GM21526 (cell line): Measurements from ENCODE around the gene LRCH4.

Experiments
- ATAC-seq: cut with Tn5 transposase; IDR thresholded peaks from one replicate; pipeline ENCODE4 v1.9.1; 2021; ENCODE audit warnings: moderate library complexity; ENCODE audit not compliant: unreplicated experiment, low FRiP score

The LRCH4 gene, protein sequence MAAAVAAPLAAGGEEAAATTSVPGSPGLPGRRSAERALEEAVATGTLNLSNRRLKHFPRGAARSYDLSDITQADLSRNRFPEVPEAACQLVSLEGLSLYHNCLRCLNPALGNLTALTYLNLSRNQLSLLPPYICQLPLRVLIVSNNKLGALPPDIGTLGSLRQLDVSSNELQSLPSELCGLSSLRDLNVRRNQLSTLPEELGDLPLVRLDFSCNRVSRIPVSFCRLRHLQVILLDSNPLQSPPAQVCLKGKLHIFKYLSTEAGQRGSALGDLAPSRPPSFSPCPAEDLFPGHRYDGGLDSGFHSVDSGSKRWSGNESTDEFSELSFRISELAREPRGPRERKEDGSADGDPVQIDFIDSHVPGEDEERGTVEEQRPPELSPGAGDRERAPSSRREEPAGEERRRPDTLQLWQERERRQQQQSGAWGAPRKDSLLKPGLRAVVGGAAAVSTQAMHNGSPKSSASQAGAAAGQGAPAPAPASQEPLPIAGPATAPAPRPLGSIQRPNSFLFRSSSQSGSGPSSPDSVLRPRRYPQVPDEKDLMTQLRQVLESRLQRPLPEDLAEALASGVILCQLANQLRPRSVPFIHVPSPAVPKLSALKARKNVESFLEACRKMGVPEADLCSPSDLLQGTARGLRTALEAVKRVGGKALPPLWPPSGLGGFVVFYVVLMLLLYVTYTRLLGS

DNA sequence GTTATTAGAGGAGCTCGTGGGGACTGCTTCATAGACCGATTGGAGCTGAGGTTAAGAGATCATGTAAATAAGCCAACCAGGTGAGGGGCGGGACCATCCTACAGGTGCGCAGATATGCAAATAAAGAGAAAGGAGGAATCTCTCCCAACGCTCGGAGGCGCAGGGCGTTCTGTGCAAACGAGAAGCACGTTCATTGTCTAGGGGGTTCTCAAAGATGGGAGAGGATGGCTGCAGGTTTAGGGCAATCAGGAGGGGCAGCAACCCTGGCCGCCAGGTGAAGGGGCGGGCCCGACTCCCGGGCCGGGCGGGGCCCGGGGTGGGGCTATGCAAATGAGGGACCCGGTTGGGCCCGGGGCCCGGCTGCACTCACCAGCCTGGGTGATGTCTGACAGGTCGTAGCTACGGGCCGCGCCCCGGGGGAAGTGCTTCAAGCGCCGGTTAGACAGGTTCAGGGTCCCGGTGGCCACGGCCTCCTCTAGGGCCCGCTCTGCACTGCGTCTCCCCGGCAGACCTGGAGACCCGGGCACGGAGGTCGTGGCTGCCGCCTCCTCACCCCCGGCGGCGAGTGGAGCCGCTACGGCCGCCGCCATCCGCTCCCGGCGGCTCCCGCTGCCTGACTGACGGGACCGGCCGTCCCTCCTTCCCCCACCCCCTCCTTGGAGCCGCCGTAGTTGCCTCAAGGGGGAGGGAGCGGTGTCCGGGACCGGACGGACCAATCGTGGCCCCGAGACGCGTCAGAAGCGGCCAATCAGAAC is at the start of gene LRCH4:
TSS of gene LRCH4 (minus strand) at position 619 of the 755 bp plus-strand sequence. CDS start at position 590, 29 bp downstream.
- ATAC-seq, result peak; percentile 24

DNA sequence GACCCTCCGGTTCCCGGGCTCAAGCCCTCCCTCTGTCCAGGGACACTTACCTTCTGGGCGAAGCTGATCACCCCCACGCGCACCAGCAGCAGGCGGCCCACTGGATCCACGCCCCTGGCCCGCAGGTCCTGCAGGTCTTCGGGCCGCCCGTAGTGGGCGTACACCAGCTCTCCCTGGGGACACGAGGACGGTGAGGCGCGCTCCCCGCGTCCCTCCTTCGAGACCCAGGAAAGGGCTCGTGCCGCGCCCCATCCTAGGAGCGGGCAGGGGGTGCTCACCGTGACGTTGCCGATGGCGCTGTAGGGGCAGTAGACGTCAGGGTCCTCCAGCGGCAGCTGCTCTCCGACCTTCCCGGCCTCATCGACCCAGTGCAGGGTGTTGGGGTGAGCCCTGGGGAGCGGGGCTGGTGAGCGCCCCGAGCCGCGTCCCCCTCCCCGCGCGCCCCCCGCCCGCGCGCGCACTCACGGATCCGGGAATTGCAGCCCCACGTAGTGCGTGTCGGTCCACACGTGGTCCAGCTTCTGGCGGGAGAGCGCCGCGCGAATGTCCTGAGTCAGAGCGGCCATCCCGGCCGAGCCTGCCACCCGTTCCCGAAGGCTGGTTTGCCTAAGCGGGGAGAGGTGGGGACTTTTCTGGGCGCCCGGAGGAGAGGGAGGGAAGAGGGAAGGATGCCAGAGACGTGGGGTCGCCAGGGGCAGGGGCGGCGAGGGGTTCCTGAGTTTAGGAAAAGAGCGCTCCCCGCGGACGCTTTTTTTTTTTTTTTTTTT is 47.2 kb upstream of the LRCH4 start:
- ATAC-seq, result no peak

DNA sequence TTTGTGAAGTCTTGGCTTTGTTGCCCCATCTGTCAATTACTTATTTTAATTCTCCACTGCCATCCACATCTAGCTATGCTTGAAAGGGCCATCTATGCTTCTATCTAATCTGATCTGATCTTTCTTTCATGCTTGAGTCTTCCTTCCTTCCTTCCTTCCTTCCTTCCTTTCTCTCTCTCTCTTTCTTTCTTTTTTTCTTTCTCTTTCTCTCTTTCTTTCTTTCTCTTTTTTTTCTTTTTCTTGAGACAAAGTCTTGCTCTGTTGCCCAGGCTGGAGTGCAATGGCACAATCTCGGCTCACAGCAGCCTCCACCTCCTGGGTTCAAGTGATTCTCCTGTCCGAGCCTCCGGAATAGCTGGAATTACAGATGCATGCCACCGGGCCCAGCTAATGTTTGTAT is 44.1 kb upstream of the LRCH4 start:
- no peak for ATAC-seq

- ATAC-seq, result no peak
These were observed 43.3 kb upstream of the LRCH4 start for GRCh38 chr7:100629117-100629716.

- ATAC-seq, result no peak
These were observed 41.3 kb upstream of the LRCH4 start for GRCh38 chr7:100627238-100627549.

- peak; percentile 80 for ATAC-seq
These were observed 40.8 kb upstream of the LRCH4 start for GRCh38 chr7:100626530-100627237.

- ATAC-seq, result no peak
These were observed 40.1 kb upstream of the LRCH4 start for GRCh38 chr7:100626055-100626454.

DNA sequence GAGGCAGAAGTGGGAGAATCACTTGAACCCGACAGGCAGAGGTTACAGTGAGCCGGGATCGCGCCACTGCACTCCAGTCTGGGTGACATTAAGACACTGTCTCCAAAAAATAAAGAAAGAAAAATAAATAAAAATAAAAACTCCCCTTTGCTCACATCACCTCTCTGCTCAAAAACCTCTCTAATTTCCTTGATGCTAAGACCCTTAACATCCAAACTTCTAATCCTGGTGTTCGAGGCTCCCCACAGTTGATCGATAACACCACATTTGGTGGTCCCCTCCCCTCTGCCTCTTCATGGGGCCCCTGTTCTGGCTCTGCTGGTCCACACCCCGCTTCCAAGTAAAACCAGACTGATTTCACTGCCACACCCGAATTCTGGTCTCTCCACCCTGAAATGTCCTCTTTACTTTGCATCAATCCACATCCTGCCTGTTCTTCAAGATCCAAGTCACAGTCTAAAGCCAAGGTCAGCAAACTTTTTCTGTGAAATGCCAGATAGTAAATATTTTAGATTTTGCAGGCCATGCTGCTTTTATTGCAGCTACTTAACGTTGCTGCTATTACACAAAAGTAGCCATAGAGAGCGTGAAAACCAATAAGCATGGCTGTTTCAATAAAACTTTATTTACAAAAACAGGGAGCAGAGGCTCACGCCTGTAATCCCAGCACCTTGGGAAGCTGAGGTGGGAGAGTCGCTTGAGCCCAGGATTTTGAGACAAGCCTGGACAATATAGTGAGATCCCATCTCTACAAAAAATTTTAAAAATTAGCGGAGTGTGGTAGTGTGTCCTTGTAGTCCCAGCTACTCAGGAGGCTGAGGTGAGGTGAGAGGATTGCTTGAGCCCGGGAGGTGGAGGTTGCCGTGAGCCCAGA is 38.3 kb upstream of the LRCH4 start:
- ATAC-seq, result no peak

DNA sequence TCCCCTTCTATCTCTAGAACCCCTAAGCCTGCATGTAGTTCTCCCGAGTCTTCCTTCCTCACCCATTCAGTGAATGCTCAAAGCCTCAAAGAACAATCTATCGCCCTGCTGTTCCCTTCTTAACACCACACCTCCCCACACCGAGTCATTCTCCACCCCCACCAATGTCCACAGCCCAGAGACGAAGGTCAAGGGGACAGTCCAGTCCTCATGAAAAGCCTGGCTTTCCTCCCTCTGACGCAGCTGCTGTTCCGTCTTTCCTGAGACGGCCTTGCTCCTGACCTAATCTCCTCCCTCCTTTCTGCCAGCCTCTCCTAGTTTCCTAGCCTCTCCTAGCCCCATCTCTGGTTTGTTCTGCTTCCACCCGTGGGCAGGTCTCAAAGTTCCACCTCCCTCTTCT is 35.6 kb upstream of the LRCH4 start:
- ATAC-seq, result no peak

GRCh38 chr7:100620804-100621203 is 34.9 kb upstream of the LRCH4 start:
- ATAC-seq, result no peak

GRCh38 chr7:100620239-100620638 is 34.3 kb upstream of the LRCH4 start:
- no peak for ATAC-seq

DNA sequence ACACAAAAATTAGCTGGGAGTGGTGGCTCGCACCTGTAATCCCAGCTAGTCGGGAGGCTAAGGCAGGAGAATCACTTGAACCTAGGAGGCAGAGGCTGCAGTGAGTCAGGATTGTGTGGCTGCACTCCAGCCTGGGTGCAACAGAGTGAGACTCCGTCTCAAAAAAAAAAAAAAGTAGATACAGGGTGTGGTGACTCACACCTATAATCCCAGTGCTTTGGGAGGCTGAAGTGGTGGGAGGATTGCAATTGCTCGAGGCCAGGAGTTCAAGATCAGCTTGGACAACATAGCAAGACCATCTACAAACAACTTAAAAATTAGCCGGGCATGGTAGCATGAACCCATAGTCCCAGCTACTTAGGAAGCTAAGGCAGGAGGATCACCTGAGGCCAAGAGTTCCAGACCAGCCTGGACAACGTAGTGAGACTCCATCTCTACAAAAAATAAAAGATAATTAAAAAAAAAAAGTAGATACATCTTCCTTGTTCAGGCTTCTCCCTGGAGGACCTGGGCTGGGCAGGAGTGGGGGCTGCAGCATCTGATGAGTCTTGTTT is 28.5 kb upstream of the LRCH4 start:
- no peak for ATAC-seq

DNA sequence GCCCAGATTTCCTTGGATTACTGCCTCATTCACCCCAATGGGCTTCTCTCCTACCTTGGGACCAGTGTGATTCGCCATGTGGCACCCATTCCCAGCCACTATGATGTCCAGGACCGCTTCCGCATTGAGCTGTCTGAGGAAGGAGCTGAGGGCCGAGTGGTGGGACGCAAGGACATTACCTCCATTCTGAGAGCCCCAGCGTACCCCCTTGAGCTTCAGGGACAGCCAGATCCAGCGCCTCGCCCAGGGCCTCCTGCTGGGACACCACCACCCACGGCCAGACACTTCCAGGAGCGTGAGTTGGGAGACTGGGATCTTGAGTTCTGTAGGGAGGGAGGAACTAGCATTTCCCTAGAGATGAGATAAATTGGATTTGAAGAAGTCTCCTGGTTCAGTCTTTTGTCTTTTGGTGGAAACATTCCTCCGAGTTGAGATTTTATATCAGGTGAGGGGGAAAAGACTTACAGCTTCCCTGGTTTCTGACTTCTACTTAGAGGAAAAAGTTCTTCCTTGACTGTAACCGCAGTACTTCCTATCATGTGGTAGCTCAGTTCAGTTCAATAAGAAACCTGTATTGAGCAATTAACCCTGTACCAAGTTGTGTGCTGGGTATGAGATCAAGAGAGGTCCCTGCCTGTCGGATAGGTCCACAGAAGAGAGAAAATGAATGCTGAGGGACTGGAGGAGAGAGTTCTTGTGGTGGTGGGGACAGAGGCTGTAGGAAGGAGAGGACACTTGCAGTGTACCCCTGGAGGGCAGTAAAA is 27.7 kb upstream of the LRCH4 start:
- ATAC-seq, result no peak

GRCh38 chr7:100612730-100613390 is 26.9 kb upstream of the LRCH4 start:
- no peak for ATAC-seq

DNA sequence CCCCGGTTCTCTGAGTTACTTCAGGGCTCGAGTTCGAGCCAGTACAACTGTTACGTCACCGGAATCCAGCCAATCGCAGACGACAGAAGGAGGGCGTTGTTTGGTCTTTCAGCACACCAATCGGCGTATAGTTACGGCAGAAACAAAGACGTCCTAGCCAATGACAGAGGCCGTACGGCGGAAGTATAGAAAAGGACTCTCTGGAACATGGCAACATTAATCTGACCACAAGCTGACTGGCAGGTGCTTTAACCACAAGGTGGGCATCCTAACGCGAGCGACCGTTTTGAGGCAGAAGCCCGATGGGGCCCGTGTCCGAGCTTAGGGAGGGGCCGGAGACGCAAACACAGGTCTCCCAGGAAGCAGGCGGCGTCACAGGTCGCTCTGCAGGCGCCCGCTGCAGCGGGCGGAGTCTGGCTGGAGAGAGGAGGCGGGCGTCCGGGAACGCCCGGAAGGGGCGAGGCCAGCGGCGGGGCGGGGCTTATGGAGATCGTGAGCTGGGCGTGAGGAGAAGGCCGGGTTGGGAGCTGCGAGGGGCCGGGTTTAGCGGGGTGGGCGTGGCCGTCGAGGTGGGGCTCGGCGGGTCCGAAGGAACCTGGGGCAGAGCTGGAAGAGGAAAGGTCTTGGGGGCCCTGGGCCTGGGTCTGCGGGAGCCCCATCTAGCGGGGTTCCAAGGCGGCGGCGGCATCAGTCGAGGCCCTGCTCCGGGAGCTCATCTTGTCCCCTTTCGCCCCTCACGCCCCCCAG is 26.2 kb upstream of the LRCH4 start, which contains the start of gene MOSPD3:
TSS of gene MOSPD3 (plus strand) at position 558 of the 747 bp plus-strand sequence. CDS start 252 bp downstream, outside the sequence.
- ATAC-seq, result peak; percentile 82

- no peak for ATAC-seq
These were observed 24.0 kb upstream of the LRCH4 start for GRCh38 chr7:100609958-100610357.
